DMS 273 treated with DMSO at 0.1 percent for 48 hours (cell line): ENCODE measurements around the gene MRPL41.
"Not testable (repeated sequence)": the region's sequence is repeated elsewhere in the genome, so short reads cannot be mapped to it uniquely, and the experiment has no call there.

Experiments
- DNase-seq: peaks from one replicate; lab custom pipeline; 2025; lab: John Stamatoyannopoulos, UW

Gene MRPL41

GRCh38 chr9:137551264-137552021 lies at the start of gene MRPL41:
Gene MRPL41, plus strand, starts transcription at chr9:137551879. Its CDS starts 203 bp downstream, at chr9:137552082.
- peak; percentile 62 for DNase-seq

GRCh38 chr9:137502008-137502911 lies 49.4 kb upstream of the MRPL41 start:
- DNase-seq: no peak

- no peak for DNase-seq
Observed at GRCh38 chr9:137504432-137504777, 47.3 kb upstream of the MRPL41 start.

DNA sequence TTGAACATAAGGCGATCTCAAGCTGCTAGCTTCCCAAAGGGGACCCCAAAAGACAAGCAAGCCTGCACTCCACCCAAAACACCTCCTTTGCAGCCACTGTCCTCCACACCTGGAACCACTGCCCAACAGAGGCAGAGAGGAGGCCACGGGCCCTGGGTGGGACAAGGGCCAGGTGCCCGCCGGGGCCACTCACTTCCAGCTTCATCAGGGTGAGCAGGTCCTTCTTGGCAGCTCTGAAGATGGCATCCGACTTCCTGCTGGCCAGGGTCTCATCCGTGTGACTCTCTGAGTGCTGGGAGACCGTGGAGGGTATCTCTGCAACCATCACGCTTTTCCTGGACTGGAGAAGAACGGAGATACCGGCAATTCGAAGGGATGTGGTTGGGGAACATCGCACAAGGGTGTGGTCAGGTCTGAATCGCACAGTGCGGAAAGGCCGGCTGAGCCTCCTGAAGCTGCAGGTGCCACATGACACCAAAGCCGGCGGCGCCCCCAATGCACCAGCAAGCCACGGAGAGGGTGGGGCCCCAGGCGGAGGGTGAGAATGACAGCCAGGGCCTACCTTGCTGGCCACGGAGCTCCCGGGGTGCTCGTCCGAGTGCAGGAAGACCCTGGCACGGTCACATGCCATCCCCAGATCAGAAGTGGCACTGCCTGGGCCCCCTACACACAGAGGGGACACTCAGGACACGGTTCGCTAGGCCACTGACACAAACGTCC lies 46.1 kb upstream of the MRPL41 start:
- DNase-seq: no peak

DNA sequence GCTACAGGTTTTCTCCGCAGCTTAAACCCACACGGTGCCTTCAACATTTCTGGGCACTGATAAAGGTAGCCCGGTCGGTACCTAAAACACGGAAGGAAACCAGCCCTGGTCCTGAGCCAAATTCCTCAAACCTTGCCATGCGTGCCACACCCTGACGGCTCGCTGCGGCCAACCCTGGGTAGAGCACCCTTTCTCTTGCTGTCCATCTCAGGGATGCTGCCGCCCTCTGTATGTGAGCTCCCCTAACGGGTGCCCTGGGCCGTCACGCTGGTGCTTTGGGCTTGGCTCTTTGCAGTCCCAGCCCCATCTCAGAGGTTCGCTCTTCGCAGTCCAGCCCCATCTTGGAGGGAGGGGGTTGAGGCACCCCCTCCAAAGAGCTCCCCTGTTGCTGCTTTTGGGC lies 45.4 kb upstream of the MRPL41 start:
- DNase-seq: no peak

GRCh38 chr9:137506702-137507171 lies 44.9 kb upstream of the MRPL41 start:
- DNase-seq: peak; percentile 17

DNA sequence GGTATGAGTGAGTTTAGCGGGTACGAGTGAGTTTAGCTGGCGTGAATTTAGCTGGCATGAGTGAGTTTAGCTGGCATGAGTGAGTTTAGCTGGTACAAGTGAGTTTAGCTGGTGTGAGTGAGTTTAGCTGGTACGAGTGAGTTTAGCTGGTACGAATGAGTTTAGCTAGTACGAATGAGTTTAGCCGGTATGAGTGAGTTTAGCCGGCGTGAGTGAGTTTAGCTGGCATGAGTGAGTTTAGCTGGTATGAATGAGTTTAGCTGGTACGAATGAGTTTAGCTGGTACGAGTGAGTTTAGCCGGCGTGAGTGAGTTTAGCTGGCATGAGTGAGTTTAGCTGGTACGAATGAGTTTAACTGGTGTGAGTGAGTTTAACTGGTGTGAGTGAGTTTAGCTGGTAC lies 42.5 kb upstream of the MRPL41 start:
- no peak for DNase-seq

DNA sequence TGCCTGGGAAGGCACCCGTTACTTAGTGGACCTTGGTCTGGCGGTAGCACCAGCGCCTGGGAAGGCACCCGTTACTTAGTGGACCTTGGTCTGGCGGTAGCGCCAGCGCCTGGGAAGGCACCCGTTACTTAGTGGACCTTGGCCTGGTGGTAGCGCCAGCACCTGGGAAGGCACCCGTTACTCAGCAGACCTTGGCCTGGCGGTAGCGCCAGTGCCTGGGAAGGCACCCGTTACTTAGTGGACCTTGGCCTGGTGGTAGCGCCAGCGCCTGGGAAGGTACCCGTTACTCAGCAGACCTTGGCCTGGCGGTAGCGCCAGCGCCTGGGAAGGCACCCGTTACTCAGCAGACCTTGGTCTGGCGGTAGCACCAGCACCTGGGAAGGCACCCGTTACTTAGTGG lies 40.6 kb upstream of the MRPL41 start:
- not testable (repeated sequence) for DNase-seq

DNA sequence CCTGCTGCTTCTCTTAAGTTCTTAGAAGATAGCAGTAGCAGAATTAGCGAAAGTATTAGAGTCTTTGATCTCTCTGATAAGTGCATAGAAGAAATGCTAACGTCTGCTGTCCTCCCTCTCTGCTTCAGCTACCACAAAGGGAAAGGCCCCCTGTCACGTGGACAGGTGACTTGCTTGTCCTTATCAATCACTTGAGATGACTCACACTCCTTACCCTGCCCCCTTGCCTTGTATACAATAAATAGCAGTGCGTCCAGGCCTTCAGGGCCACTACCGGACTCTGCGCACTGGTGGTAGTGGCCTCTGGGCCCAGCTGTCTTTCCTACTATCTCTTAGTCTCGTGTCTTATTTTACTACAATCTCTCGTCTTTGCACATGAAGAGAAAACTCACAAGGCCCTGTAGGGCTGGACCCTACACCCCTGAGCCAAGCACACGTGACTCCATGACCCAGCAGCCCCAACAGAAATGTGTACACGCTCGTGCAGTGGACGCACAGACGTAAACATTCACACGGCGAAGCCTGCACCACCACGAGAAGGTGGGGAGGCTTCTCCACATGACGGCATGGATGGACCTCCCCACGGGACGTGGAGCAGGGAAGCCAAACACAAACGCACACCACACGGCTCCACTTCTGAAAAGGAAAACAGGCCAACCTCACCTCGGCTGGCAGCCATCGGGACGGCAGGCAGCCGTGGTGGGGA lies 39.8 kb upstream of the MRPL41 start:
- no peak for DNase-seq

GRCh38 chr9:137513136-137513535 lies 38.5 kb upstream of the MRPL41 start:
- DNase-seq: not testable (repeated sequence)

DNA sequence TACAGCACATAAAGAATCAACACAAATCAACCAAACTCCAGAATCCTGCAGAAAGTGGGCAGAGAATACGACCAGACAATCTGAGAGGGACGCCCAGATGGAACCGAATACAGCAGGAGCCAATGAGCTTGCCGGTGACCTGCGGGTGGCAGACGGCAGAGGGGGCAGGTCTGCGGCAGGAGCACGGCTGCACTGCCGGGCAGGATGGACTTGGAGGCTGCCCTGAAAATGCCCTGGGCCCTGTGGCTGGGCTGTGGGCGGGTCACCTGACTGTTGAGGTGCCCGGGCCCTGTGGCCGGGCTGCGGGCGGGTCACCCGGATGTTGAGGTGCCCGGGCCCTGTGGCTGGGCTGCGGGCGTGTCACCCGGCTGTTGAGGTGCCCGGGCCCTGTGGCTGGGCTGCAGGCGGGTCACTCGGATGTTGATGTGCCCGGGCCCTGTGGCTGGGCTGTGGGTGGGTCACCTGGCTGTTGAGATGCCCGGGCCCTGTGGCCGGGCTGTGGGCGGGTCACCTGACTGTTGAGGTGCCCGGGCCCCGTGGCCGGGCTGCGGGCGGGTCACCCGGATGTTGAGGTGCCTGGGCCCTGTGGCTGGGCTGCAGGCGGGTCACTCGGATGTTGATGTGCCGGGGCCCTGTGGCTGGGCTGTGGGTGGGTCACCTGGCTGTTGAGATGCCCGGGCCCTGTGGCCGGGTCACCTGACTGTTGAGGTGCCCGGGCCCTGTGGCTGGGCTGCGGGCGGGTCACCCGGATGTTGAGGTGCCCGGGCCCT lies 37.7 kb upstream of the MRPL41 start:
- DNase-seq: not testable (repeated sequence)

DNA sequence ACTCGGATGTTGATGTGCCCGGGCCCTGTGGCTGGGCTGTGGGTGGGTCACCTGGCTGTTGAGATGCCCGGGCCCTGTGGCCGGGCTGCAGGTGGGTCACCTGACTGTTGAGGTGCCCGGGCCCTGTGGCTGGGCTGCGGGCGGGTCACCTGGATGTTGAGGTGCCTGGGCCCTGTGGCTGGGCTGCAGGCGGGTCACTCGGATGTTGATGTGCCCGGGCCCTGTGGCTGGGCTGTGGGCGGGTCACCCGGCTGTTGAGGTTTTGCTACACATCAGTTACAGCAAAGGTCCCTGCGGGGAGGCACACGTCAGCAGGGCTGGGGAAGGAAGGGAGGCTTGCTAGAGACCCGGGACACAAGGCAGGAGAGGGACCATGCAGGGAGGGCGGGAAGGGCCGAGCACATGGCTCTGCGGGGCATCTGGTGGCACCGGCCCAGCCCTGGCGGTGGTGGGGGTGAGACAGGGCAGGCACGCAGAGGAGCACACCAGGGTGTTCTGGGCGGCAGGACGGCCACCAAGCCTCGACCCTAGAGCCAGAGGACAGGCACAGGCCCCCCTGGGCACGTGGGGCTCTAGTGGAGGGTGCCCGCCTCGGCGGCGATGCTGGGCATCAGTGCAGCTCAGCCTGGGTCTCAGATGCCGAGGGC lies 36.9 kb upstream of the MRPL41 start:
- DNase-seq: no peak

- DNase-seq: no peak
Observed at GRCh38 chr9:137515338-137515724, 36.3 kb upstream of the MRPL41 start.

- no peak for DNase-seq
Observed at GRCh38 chr9:137516144-137516917, 35.3 kb upstream of the MRPL41 start.

DNA sequence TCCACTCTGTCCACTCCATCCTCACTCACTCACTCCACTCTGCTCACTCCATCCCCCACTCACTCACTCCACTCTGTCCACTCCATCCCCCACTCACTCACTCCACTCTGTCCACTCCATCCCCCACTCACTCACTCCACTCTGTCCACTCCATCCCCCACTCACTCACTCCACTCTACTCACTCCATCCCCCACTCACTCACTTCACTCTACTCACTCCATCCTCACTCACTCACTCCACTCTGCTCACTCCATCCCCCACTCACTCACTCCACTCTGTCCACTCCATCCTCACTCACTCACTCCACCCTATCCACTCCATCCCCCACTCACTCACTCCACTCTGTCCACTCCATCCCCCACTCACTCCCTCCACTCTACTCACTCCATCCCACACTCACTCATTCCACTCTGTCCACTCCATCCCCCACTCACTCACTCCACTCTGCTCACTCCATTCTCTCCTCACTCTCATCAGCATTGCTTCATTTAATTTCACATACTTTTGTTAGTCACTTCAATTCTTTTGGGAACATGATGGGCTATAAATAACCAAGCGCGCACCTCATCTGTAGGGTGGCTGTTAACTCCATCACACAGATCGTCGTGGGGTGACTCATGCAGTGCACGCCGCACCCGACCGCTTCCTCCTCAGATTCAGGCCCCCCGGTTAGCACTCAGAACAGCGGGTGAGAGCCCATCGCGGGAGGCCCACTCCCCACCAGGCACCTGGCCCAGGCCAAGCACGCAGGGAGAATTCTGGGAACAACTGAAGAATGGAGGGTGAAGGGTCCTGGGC lies 32.8 kb upstream of the MRPL41 start:
- DNase-seq: not testable (repeated sequence)

GRCh38 chr9:137519553-137519952 lies 32.1 kb upstream of the MRPL41 start:
- no peak for DNase-seq

DNA sequence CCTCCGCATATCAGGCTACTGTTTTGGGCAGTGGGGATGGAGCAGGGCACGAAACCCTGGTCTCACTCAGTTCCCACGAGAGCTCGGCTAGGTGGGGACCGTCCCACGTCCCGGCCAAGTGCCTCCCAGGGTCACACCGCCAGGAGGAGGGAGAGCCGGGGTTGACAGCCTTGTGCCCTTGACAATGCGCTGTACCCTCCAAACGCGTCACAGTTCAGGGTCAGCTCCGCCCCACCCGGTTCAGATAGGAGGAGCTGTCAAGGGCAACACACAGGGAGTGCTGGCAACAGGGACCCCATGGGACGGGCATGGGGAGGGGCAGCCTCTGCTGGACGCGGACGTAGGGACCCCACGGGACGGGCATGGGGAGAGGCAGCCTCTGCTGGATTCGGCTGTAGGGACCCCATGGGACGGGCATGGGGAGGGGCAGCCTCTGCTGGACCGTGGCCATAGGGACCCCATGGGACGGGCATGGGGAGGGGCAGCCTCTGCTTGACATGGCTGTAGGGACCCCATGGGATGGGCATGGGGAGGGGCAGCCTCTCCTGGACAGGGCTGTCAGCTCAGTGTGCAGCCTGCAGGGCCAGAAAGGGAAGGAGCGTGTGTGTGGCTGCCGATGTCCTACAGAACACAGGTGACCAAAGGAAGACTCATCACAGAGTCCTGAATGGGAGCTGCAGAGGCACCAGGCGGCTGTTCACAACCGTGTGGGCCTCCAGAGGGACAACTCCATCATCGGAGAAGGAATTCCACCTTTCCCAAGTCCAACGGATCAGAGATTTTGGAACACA lies 30.9 kb upstream of the MRPL41 start:
- DNase-seq: no peak

- DNase-seq: no peak
Observed at GRCh38 chr9:137521405-137521985, 30.2 kb upstream of the MRPL41 start.
